GM19452 (cell line): Measurements from ENCODE around the gene RIOX2.

Experiments
- ATAC-seq: cut with Tn5 transposase; IDR thresholded peaks from one replicate; pipeline ENCODE4 v1.9.1; 2021; ENCODE audit not compliant: unreplicated experiment

The RIOX2 gene

GRCh38 chr3:97990624-97991292, 18.5 kb upstream of the RIOX2 start:
- ATAC-seq = no peak

- no peak for ATAC-seq
Observed at GRCh38 chr3:97988784-97989568, 16.7 kb upstream of the RIOX2 start.

GRCh38 chr3:97987306-97987705, 15.1 kb upstream of the RIOX2 start:
- ATAC-seq = no peak

GRCh38 chr3:97983933-97984491, 11.8 kb upstream of the RIOX2 start:
- no peak for ATAC-seq

- no peak for ATAC-seq
Observed at GRCh38 chr3:97981886-97982285, 9.7 kb upstream of the RIOX2 start.

DNA sequence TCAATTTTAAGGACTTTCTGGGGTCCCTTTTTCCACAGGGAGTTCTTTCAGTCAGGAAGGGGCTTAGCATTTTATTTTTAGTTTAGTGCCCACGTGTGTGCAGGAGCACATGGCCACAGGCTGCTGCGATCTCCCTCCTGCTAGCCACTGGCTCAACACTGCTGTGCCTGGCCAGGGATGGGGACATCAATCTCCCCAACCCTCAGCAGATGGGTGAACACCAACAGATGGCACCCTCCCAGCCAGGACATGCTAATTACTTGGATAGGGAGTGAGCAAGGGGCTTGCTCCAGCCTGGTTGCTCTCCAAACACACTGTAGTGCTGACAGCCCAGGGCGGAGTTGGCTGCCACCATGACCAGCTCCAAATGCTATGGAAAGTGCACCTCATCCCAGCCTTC, 7.4 kb upstream of the RIOX2 start:
- ATAC-seq = no peak

DNA sequence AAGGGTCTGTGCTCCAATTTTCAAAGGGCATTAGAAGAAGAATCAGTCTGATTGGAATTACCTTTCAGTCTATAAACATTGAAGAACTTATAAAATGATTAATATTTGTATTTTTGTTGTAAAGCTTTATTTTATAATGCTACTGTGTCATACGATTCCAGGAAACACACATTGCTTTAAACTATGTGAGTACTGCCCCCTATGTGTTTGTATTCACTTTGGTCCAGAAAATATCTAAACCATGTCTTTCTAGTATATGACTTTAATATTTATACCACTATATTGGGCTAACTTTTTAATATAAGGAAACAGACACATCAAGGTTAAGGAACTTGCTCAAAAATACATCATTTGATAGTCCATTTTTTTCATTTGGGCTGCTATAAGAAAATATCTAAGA, 3.2 kb upstream of the RIOX2 start:
- no peak for ATAC-seq

GRCh38 chr3:97974996-97975395, 2.8 kb upstream of the RIOX2 start:
- no peak for ATAC-seq

DNA sequence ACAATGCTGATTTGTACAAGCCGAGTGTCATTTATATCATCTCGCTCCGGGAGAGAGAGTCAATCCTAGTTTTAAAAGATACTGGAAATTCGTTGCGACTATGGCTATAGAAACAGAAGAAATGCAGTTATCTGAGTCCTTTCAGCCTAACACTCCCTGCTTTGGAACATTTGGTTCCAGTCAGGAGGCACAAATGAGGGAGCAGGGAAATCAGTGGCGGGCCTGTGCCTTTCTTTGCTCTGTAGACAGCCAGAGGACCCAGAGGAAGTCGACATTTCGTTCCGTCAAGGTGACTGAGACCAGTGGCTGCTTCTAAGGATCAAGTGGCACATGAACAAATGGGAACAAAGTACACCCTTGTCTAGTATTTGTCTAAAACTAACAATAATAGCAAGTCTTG, 745 bp upstream of the RIOX2 start:
- ATAC-seq = no peak

GRCh38 chr3:97970956-97971620, 1.1 kb downstream of the RIOX2 start:
- ATAC-seq = no peak

DNA sequence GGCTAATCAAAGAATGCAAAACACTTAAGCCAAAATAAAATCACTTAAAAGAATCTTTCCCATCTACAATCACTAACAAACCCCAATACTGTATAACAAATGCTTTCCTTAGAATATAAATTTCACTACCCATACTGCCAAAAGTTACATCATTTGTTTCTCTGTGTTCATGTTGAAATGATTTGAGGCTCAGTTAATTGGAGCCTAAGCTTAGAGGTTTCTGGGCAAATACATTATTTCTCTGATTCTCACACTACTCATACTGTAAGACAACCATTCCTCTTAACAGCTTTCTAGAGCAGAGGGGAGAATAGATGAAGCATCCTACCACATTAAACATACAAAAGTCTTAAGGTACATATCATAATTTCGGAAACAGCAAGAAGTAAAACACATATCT, 2.1 kb downstream of the RIOX2 start:
- ATAC-seq = no peak

- ATAC-seq = no peak
Observed at GRCh38 chr3:97969541-97969940, 2.7 kb downstream of the RIOX2 start.

GRCh38 chr3:97968376-97968775, 3.9 kb downstream of the RIOX2 start:
- ATAC-seq = no peak

DNA sequence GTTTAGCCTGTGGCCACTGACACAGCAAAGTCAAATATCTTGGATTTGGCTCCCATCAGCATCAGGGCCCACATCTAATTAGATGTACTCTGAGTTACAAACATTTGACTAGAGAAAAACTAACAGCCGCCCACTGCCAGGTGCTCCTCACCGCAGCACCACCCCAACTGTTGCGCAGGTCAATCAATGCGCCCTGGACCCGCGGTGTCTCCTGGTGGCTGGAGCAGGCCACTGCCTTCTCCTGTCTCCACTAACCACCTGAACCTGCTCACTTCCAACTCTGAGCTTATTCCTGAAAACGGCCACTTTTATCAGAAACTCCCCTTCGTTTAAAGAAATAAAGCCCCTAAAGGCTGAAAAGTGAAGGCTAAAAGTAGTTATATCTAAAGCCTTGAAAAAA, 4.3 kb downstream of the RIOX2 start:
- no peak for ATAC-seq

GRCh38 chr3:97960993-97961766, 11.1 kb downstream of the RIOX2 start:
- no peak for ATAC-seq

DNA sequence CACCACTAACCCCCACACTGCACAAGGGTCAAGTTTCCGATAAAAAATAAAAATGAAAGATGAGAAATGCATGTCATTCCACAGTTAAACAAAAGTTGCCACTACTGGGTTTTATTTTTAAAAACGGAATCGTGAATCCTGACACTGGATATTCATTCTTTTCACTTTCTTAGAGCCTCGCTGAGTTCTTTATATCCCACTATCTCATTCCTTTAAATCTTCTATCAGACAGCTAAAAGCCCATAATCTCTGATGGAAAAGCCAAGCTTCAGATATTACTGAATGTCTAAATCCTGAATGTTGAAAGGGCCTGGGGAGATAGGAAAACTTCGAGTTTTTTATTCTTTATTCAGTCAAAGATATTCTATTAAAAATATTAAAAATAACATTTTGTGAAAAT, 11.7 kb downstream of the RIOX2 start:
- no peak for ATAC-seq

- ATAC-seq = no peak
Observed at GRCh38 chr3:97959872-97960271, 12.4 kb downstream of the RIOX2 start.

DNA sequence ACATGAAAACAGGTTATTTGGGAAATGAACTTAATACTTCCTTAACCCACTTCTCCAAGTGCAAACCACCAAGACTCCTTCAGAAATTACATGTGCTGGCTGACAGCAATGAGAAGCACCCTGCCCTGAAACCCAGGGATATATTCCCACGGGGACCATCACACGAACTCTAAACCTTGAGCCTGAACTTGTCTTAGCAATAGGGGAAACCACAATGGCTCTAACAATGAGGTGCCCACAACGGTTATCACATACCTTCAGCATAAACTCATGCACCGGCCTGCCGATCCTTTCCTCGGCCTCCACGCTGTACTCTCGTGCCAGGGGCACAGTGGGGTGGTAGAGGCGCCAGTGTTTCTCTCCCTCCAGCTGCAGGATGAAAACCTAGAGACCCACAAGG, 13.4 kb downstream of the RIOX2 start:
- no peak for ATAC-seq

DNA sequence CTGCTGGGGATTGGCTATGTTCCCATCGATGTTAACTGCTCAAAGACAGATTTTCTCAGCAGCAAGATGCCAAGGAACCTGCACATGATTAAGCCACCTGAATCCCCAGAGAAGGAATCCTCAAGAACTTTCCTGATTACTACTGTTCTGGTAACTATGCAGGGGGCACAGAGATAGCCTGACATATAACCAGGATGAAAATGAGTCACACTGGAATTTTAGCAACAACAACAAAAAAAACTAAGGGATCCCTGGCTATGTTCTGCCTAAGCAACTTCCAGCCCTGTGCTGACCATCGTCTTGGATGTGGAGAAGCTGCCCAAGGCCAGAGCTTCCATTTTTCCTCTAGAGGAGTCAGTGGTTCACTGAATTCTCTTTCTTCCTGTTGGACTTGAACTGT, 13.8 kb downstream of the RIOX2 start:
- ATAC-seq = no peak

- ATAC-seq = no peak
Observed at GRCh38 chr3:97957617-97958311, 14.5 kb downstream of the RIOX2 start.

- no peak for ATAC-seq
Observed at GRCh38 chr3:97956051-97956450, 16.2 kb downstream of the RIOX2 start.
